Prostate gland (tissue), 2 donors: Measurements from ENCODE around the gene DNM3. TPM values are rescaled to one million over a fixed set of nuclear protein-coding genes. Genes with fewer than 3 reads are reported as not detected.

Source experiments
- DNase-seq: peaks from one replicate; pipeline ENCODE4 v3.0.0-alpha.2; 2019; ENCODE audit warnings: low spot score
- H3K27ac ChIP-seq, 2 donors: fragments of 200-600 bp; sonication (generic); 2 replicates each; pipeline ENCODE4 v1.5.1; 2017 to 2019
- H3K27me3 ChIP-seq: fragments of 200-600 bp; sonication (generic); replicated peaks from 2 replicates; pipeline ENCODE4 v1.5.1; 2019; ENCODE audit not compliant: insufficient read depth
- H3K36me3 ChIP-seq, 2 donors: fragments of 200-600 bp; sonication (generic); 1 replicate in 1 of 2; 2 replicates in 1 of 2; pipeline versions ENCODE4 v1.5.1 to v1.8.1; 2017 to 2019
- H3K4me1 ChIP-seq: fragments of 200-600 bp; sonication (generic); replicated peaks from 2 replicates; pipeline ENCODE4 v1.5.1; 2019
- H3K4me3 ChIP-seq, 2 donors: fragments of 200-600 bp; sonication (generic); 2 replicates each; pipeline ENCODE4 v1.5.1; 2017 to 2019
- H3K9me3 ChIP-seq: fragments of 200-600 bp; sonication (generic); 2 replicates; pipeline ENCODE4 v1.5.1; 2017
- CTCF ChIP-seq, 4 experiments: fragments of 200-600 bp in 2 of 4; fragments of 450-650 bp in 2 of 4; sonication (generic) in 2 of 4; IDR thresholded peaks; 1 replicate in 3 of 4; 2 replicates in 1 of 4; pipeline ENCODE4 v1.5.1; 2016 to 2019; ENCODE audit warnings: antibody characterized with exemption in 4 of 4, mild to moderate bottlenecking in 2 of 4, moderate library complexity in 2 of 4
- POLR2A ChIP-seq: fragments of 450-650 bp; IDR thresholded peaks from one replicate; pipeline ENCODE4 v1.6.1; 2016; ENCODE audit warnings: antibody characterized with exemption, mild to moderate bottlenecking
- POLR2AphosphoS5 ChIP-seq: sonication (generic); formaldehyde crosslinking; IDR thresholded peaks from one replicate; pipeline ENCODE4 v1.6.1; 2017; ENCODE audit warnings: antibody characterized with exemption
- WGBS: methylation state at CpG from one replicate; pipeline ENCODE4 v1.1.5; 2018; 5-methylcytosine and 5-hydroxymethylcytosine counted together
- intact Hi-C: fragments of 100-400 bp; cut with DNase I; formaldehyde crosslinking; loops from one replicate; pipeline ENCODE4 v1.14.2; 2022
- total RNA-seq, 2 donors: library from RNA; depleted of rRNA; stranded (reverse); fragments of >200 nt; gene quantifications; one replicate each; pipeline ENCODE4 v1.1.0, GENCODE V29; 2016

Gene DNM3
- total RNA-seq, 2 donors from 2014 or later = 2.3 to 5.3 TPM

- no peaks in the 10 kb centered on the region for H3K9me3 ChIP-seq
Measured at GRCh38 chr1:171995573-171995972, 154.3 kb downstream of the DNM3 start.

GRCh38 chr1:171997936-171998335, 156.6 kb downstream of the DNM3 start:
- Histone ChIP-seq H3K9me3 (no peaks in the 10 kb centered on the region), H3K27me3 (no peaks in the 10 kb centered on the region), H3K4me1 (no peaks in the 10 kb centered on the region), H3K4me3 (no peak overlapping the region), H3K36me3 (no peaks in the 10 kb centered on the region), H3K27ac (no peak overlapping the region)
- intact Hi-C loops = no loop called here
- 98% methylated on average over 1 of the region's 1 CpG for WGBS
- TF ChIP-seq POLR2A = no peak
- TF ChIP-seq POLR2AphosphoS5 = no peak
- TF ChIP-seq CTCF (IDR thresholded peaks at IDR 0.05) = no peak
- DNase-seq = no peak

More at GRCh38 chr1:171995573-171995972, 154.3 kb downstream of the DNM3 start:
- intact Hi-C loops = no loop called here
- H3K4me3 ChIP-seq = no peak overlapping the region
- no peaks in the 10 kb centered on the region for H3K4me1 ChIP-seq
- H3K27ac ChIP-seq = no peak overlapping the region
- 95% methylated on average over 3 of the region's 3 CpGs for WGBS
- H3K36me3 ChIP-seq = no peaks in the 10 kb centered on the region
- TF ChIP-seq POLR2AphosphoS5 (no peak), POLR2A (no peak), CTCF (IDR thresholded peaks at IDR 0.05) (no peak)
- no peak for DNase-seq
- H3K27me3 ChIP-seq = no peaks in the 10 kb centered on the region

- no peak for TF ChIP-seq CTCF (IDR thresholded peaks at IDR 0.05)
- no peak for TF ChIP-seq POLR2AphosphoS5
- TF ChIP-seq POLR2A = no peak
- Histone ChIP-seq H3K27me3 (no peaks in the 10 kb centered on the region), H3K27ac (no peak overlapping the region), H3K36me3 (no peaks in the 10 kb centered on the region), H3K4me3 (no peak overlapping the region), H3K9me3 (no peaks in the 10 kb centered on the region), H3K4me1 (no peaks in the 10 kb centered on the region)
- 91% methylated on average over 2 of the region's 2 CpGs for WGBS
- DNase-seq = no peak
- intact Hi-C loops = no loop called here
Measured at GRCh38 chr1:171998711-171999110, 157.4 kb downstream of the DNM3 start.

GRCh38 chr1:171999756-172000155, 158.5 kb downstream of the DNM3 start:
- no peak for DNase-seq
- no peaks in the 10 kb centered on the region for H3K9me3 ChIP-seq
- H3K4me1 ChIP-seq = no peaks in the 10 kb centered on the region
- intact Hi-C loops = loop anchor here (10.0 kb wide), 1 partner anchor 425 kb away; the partner anchor contains the start of gene C1orf105
- no peaks in the 10 kb centered on the region for H3K27me3 ChIP-seq
- 86% methylated on average over 2 of the region's 2 CpGs for WGBS
- H3K36me3 ChIP-seq = no peaks in the 10 kb centered on the region
- no peak for TF ChIP-seq POLR2A
- no peak for TF ChIP-seq CTCF (IDR thresholded peaks at IDR 0.05)
- no peak for TF ChIP-seq POLR2AphosphoS5
- H3K27ac ChIP-seq = no peak overlapping the region
- H3K4me3 ChIP-seq = no peak overlapping the region

- Histone ChIP-seq H3K9me3 (no peaks in the 10 kb centered on the region), H3K4me1 (peaks cover 6% of the 10 kb centered on the region), H3K27ac (no peak overlapping the region), H3K27me3 (no peaks in the 10 kb centered on the region), H3K36me3 (no peaks in the 10 kb centered on the region), H3K4me3 (no peak overlapping the region)
- 88% methylated on average over 3 of the region's 3 CpGs for WGBS
- intact Hi-C loops = loop anchor here (10.0 kb wide), 1 partner anchor 424 kb away; the partner anchor contains the start of gene C1orf105
- DNase-seq = no peak
- TF ChIP-seq POLR2AphosphoS5 = no peak
- no peak for TF ChIP-seq CTCF (IDR thresholded peaks at IDR 0.05)
- TF ChIP-seq POLR2A = no peak
Measured at GRCh38 chr1:172001288-172001687, 160.0 kb downstream of the DNM3 start.
